Measurements from ENCODE around the gene CPNE8.

The CPNE8 gene

GRCh38 chr12:38720661-38721060 is 184.7 kb downstream of the CPNE8 start:
- TF ChIP-seq REST (IDR thresholded peaks at IDR 0.05; ENCODE audit: insufficient read depth in 1 of 2, low read depth in 2 of 2, low read length in 2 of 2): no peak
- TF ChIP-seq POLR2AphosphoS5 (IDR thresholded peaks at IDR 0.05; ENCODE audit: low read depth, low read length): no peak
- no peak for TF ChIP-seq FOXP2 (optimal IDR thresholded peaks at IDR 0.05; ENCODE audit: borderline replicate concordance, extremely low read depth, extremely low read length, insufficient read depth)
- no peak for TF ChIP-seq TAF1 (IDR thresholded peaks at IDR 0.05; ENCODE audit: borderline replicate concordance, insufficient read depth, low read length)
- TF ChIP-seq SIN3A (IDR thresholded peaks at IDR 0.05; ENCODE audit: borderline replicate concordance, insufficient read depth, low read length): no peak

- TF ChIP-seq SIN3A (IDR thresholded peaks at IDR 0.05; ENCODE audit: borderline replicate concordance, insufficient read depth, low read length) (no peak), POLR2AphosphoS5 (IDR thresholded peaks at IDR 0.05; ENCODE audit: low read depth, low read length) (no peak), FOXP2 (optimal IDR thresholded peaks at IDR 0.05; ENCODE audit: borderline replicate concordance, extremely low read depth, extremely low read length, insufficient read depth) (no peak)
These were observed 192.1 kb downstream of the CPNE8 start for GRCh38 chr12:38713294-38713693.

- no peak for TF ChIP-seq POLR2AphosphoS5 (IDR thresholded peaks at IDR 0.05; ENCODE audit: low read depth, low read length)
- no peak for TF ChIP-seq REST (IDR thresholded peaks at IDR 0.05; ENCODE audit: insufficient read depth in 1 of 2, low read depth in 2 of 2, low read length in 2 of 2)
- no peak for TF ChIP-seq TAF1 (IDR thresholded peaks at IDR 0.05; ENCODE audit: borderline replicate concordance, insufficient read depth, low read length)
- no peak for TF ChIP-seq SIN3A (IDR thresholded peaks at IDR 0.05; ENCODE audit: borderline replicate concordance, insufficient read depth, low read length)
- no peak for TF ChIP-seq FOXP2 (optimal IDR thresholded peaks at IDR 0.05; ENCODE audit: borderline replicate concordance, extremely low read depth, extremely low read length, insufficient read depth)
These were observed 194.3 kb downstream of the CPNE8 start for GRCh38 chr12:38711054-38711453.

- TF ChIP-seq REST (IDR thresholded peaks at IDR 0.05; ENCODE audit: insufficient read depth in 1 of 2, low read depth in 2 of 2, low read length in 2 of 2): no peak
- no peak for TF ChIP-seq POLR2AphosphoS5 (IDR thresholded peaks at IDR 0.05; ENCODE audit: low read depth, low read length)
These were observed 196.9 kb downstream of the CPNE8 start for GRCh38 chr12:38708466-38708865.

- no peak for TF ChIP-seq FOXP2 (optimal IDR thresholded peaks at IDR 0.05; ENCODE audit: borderline replicate concordance, extremely low read depth, extremely low read length, insufficient read depth)
- TF ChIP-seq POLR2AphosphoS5 (IDR thresholded peaks at IDR 0.05; ENCODE audit: low read depth, low read length): no peak
- no peak for TF ChIP-seq TAF1 (IDR thresholded peaks at IDR 0.05; ENCODE audit: borderline replicate concordance, insufficient read depth, low read length)
- no peak for TF ChIP-seq REST (IDR thresholded peaks at IDR 0.05; ENCODE audit: insufficient read depth in 1 of 2, low read depth in 2 of 2, low read length in 2 of 2)
- no peak for TF ChIP-seq SIN3A (IDR thresholded peaks at IDR 0.05; ENCODE audit: borderline replicate concordance, insufficient read depth, low read length)
These were observed 197.7 kb downstream of the CPNE8 start for GRCh38 chr12:38707648-38708047.

All from PFSK-1 (cell line).